HepG2 (cell line): Measurements from ENCODE around the gene NACC2. TPM values are rescaled to one million over a fixed set of nuclear protein-coding genes. Genes with fewer than 3 reads are reported as not detected.

Experiments
- ATAC-seq: fragments of 200-7000 bp; cut with Tn5 transposase; 3 replicates; pipeline ENCODE4 v1.9.1; 2020; ENCODE audit warnings: mild to moderate bottlenecking, moderate library complexity
- BruUV-seq: library from RNA; stranded (reverse); fragments of 400-500 nt; replicated peaks from 2 replicates; lab custom pipeline; 2021; lab: Mats Ljungman, UMichigan
- CTCF ChIA-PET: fragments of 300-600 bp; formaldehyde crosslinking; extraction: SDS; loops from one replicate; lab custom pipeline; 2021; ENCODE audit warnings: low total read pairs, inconsistent platforms, low intra/inter-chr PET ratio; lab: Yijun Ruan, JAX
- POLR2A ChIA-PET: fragments of 350-600 bp; sonication (Branson Sonifier 250); formaldehyde crosslinking; loops from one replicate; lab custom pipeline; 2020; ENCODE audit warnings: antibody characterized with exemption, inconsistent platforms; lab: Yijun Ruan, JAX
- DNase-seq: peaks from one replicate; pipeline ENCODE4 v3.0.0-alpha.2; 2015; ENCODE audit warnings: low spot score
- FAIRE-seq: peaks from 3 replicates; lab custom pipeline; 2011; peaks lifted over from hg19 to GRCh38; lab: Jason Lieb, UNC
- H2AFZ ChIP-seq: one replicate; pipeline ENCODE4 v1.6.1; 2011; ENCODE audit warnings: low read length, inconsistent platforms
- H3K27ac ChIP-seq: fragments of 300-600 bp; 3 replicates; pipeline ENCODE4 v1.8.0; 2011; ENCODE audit warnings: mixed run types, mild to moderate bottlenecking, mixed read lengths, low read length, inconsistent platforms; ENCODE audit not compliant: insufficient read depth; ENCODE audit errors: extremely low read length
- H3K27me3 ChIP-seq, 2 experiments: fragments of 200-600 bp in 1 of 2; 2 replicates in 1 of 2; 3 replicates in 1 of 2; pipeline versions ENCODE4 v1.6.0 to v1.8.0; 2011; ENCODE audit warnings: low read length in 2 of 2, mild to moderate bottlenecking in 2 of 2, moderate library complexity in 2 of 2, inconsistent platforms in 1 of 2; ENCODE audit not compliant: insufficient read depth in 2 of 2, control insufficient read depth in 1 of 2
- H3K36me3 ChIP-seq, 2 experiments: fragments of 200-600 bp in 1 of 2; replicated peaks in 1 of 2; 2 replicates in 1 of 2; 3 replicates in 1 of 2; pipeline versions ENCODE4 v1.5.1 to v1.8.0; 2011; ENCODE audit warnings: low read length in 2 of 2, inconsistent platforms in 1 of 2; ENCODE audit not compliant: insufficient read depth in 2 of 2, control insufficient read depth in 1 of 2
- H3K4me1 ChIP-seq: 2 replicates; pipeline ENCODE4 v1.5.1; 2012; ENCODE audit warnings: low read length, inconsistent platforms; ENCODE audit not compliant: insufficient read depth
- H3K4me2 ChIP-seq: 2 replicates; pipeline ENCODE4 v1.6.0; 2011; ENCODE audit warnings: low read depth, low read length, inconsistent platforms
- H3K4me3 ChIP-seq, 3 experiments: fragments of 200-600 bp in 1 of 3; sonication (generic), shearing (Covaris generic) in 1 of 3; replicated peaks in 1 of 3; 2 replicates each; pipeline ENCODE4 v1.5.1; 2011 to 2016; ENCODE audit warnings: low read length in 3 of 3, inconsistent platforms in 2 of 3, low read depth in 2 of 3, mild to moderate bottlenecking in 2 of 3, control low read depth in 1 of 3, mixed read lengths in 1 of 3; ENCODE audit not compliant: insufficient read depth in 1 of 3
- H3K79me2 ChIP-seq: one replicate; pipeline ENCODE4 v1.6.1; 2011; ENCODE audit warnings: low read length, inconsistent platforms; ENCODE audit not compliant: insufficient read depth
- H3K9ac ChIP-seq: 2 replicates; pipeline ENCODE4 v1.6.0; 2011; ENCODE audit warnings: mild to moderate bottlenecking, low read depth, low read length, inconsistent platforms; ENCODE audit not compliant: insufficient read depth
- H3K9me3 ChIP-seq: 2 replicates; pipeline ENCODE4 v1.5.1; 2012; ENCODE audit warnings: mild to moderate bottlenecking, low read length
- H4K20me1 ChIP-seq: 2 replicates; pipeline ENCODE4 v1.6.0; 2011; ENCODE audit warnings: inconsistent platforms, mild to moderate bottlenecking, low read length, moderate library complexity; ENCODE audit not compliant: insufficient read depth
- ATF7 ChIP-seq, 2 experiments: fragments of 450-650 bp in 1 of 2; sonication (generic) in 1 of 2; formaldehyde crosslinking in 1 of 2; IDR thresholded peaks; 2 replicates each; pipeline versions ENCODE4 v1.4.0 to v1.6.1; 2016 to 2020; ENCODE audit warnings: antibody characterized with exemption in 1 of 2, mild to moderate bottlenecking in 1 of 2, missing genetic modification reagents in 1 of 2
- EZH2 ChIP-seq: conservative IDR thresholded peaks from 2 replicates; pipeline ENCODE4 v1.6.1; 2012; ENCODE audit warnings: mild to moderate bottlenecking, low read depth, low read length, moderate library complexity
- KDM4B ChIP-seq: sonication (generic); formaldehyde crosslinking; IDR thresholded peaks from 2 replicates; pipeline ENCODE4 v1.4.0; 2020; ENCODE audit warnings: missing genetic modification reagents
- MIXL1 ChIP-seq: IDR thresholded peaks from 2 replicates; pipeline ENCODE4 v1.6.1; 2016
- YEATS4 ChIP-seq: sonication (generic); formaldehyde crosslinking; IDR thresholded peaks from 2 replicates; pipeline ENCODE4 v1.4.0; 2020; ENCODE audit warnings: missing genetic modification reagents, borderline replicate concordance
- ZNF101 ChIP-seq: sonication (generic); formaldehyde crosslinking; IDR thresholded peaks from 2 replicates; pipeline ENCODE4 v1.4.0; 2020; ENCODE audit warnings: mild to moderate bottlenecking, low read depth, missing genetic modification reagents, borderline replicate concordance
- WGBS: methylation state at CpG from one replicate; pipeline ENCODE4 v1.1.6; 2017; ENCODE audit warnings: low lambda C conversion rate; 5-methylcytosine and 5-hydroxymethylcytosine counted together
- in situ Hi-C: cut with HindIII; loops from 2 replicates; pipeline ENCODE4 v1.10.0; 2017; ENCODE audit warnings: low pct_unique_long_range_greater_than_20kb; ENCODE audit not compliant: extremely low pct_ligation_motif_present
- intact Hi-C: fragments of 100-400 bp; cut with micrococcal nuclease; formaldehyde crosslinking; loops from one replicate; pipeline ENCODE4 v1.10.0; 2022; ENCODE audit not compliant: unreplicated experiment
- polyA plus RNA-seq, 8 experiments: library from polyadenylated mRNA; depleted of rRNA in 3 of 8; stranded (reverse) in 7 of 8; unstranded in 1 of 8; fragments of >200 nt; fragmentation: Illumina TruSeq in 4 of 8; extraction: Trizol in 4 of 8; gene quantifications; 2 replicates each; pipeline versions ENCODE4 v1.2.1 to v1.2.3, GENCODE V29; 2011 to 2016; ENCODE audit warnings: low read depth in 4 of 8, missing spikeins in 1 of 8, mixed read lengths in 1 of 8; ENCODE audit not compliant: insufficient read depth in 1 of 8
- total RNA-seq, 5 experiments: library from RNA; depleted of rRNA; stranded (reverse); fragments of >200 nt; fragmentation: Illumina TruSeq; extraction: Trizol; gene quantifications; 2 replicates each; pipeline ENCODE4 v1.2.3, GENCODE V29; 2016; ENCODE audit warnings: low read depth in 1 of 5

NACC2 gene
- total and polyA plus RNA-seq, 2 of the 13 experiments (the other 11 are each of a cell fraction or from before 2014, with no cell fraction given), result 5.9 to 12.3 TPM

GRCh38 chr9:135971892-135972291 lies 123.2 kb downstream of the NACC2 start (continued):
- no peak for TF ChIP-seq EZH2

GRCh38 chr9:135971111-135971766 lies 123.8 kb downstream of the NACC2 start:
- Histone ChIP-seq H3K27ac (no peak overlapping the region), H3K27me3 (peaks cover 1 to 19% of the 10 kb centered on the region in 2 experiments; a peak in 3 of 5 replicates), H3K4me3 (no peak overlapping the region), H3K36me3 (no peaks in the 10 kb centered on the region), H2AFZ (no peak overlapping the region), H3K79me2 (no peaks in the 10 kb centered on the region), H3K9me3 (no peaks in the 10 kb centered on the region), H3K4me2 (no peak overlapping the region), H4K20me1 (peaks cover 10% of the 10 kb centered on the region; the same call in 1 of the 2 replicates), H3K9ac (no peak overlapping the region), H3K4me1 (no peaks in the 10 kb centered on the region)
- FAIRE-seq, result no peak
- in situ Hi-C loops, result no loop called here
- TF ChIP-seq ATF7 (IDR thresholded peaks at IDR 0.05), result 0 out of 2 replicates have a peak, but pooled peaks have one; percentile 15
- no peak for TF ChIP-seq ATF7 (CRISPR knock-in tag; IDR thresholded peaks at IDR 0.05)
- TF ChIP-seq ZNF101 (CRISPR knock-in tag), result no peak
- no peak for ATAC-seq
- no peak for DNase-seq
- no TSS peak for BruUV-seq
- WGBS, result 2% methylated on average over 6 of the region's 18 CpGs
- intact Hi-C loops, result no loop called here
- POLR2A ChIA-PET, result no interaction called here
- CTCF ChIA-PET, result interaction anchor here (2.3 kb wide), 1 partner anchor 151 kb away, joined by 7 read pairs; no protein-coding TSS in a partner anchor

GRCh38 chr9:135970128-135970815 lies 124.8 kb downstream of the NACC2 start:
- Histone ChIP-seq H4K20me1 (peaks cover 10% of the 10 kb centered on the region; the same call in 1 of the 2 replicates), H3K9me3 (no peaks in the 10 kb centered on the region), H3K4me1 (no peaks in the 10 kb centered on the region), H3K4me2 (no peak overlapping the region), H2AFZ (no peak overlapping the region), H3K27me3 (peaks cover 1 to 22% of the 10 kb centered on the region in 2 experiments; a peak in 3 of 5 replicates), H3K4me3 (no peak overlapping the region), H3K36me3 (no peaks in the 10 kb centered on the region), H3K9ac (no peak overlapping the region), H3K79me2 (no peaks in the 10 kb centered on the region), H3K27ac (no peak overlapping the region)
- BruUV-seq, result no TSS peak
- TF ChIP-seq YEATS4 (CRISPR knock-in tag), result no peak
- no peak for TF ChIP-seq KDM4B (CRISPR knock-in tag)
- no peak for TF ChIP-seq MIXL1
- no peak for DNase-seq
- intact Hi-C loops, result no loop called here
- no peak for ATAC-seq
- FAIRE-seq, result no peak
- ChIA-PET POLR2A (no interaction called here), CTCF (interaction anchor here (2.3 kb wide), 1 partner anchor 152 kb away, joined by 7 read pairs; no protein-coding TSS in a partner anchor)
- 8% methylated on average over 5 of the region's 9 CpGs for WGBS
- in situ Hi-C loops, result no loop called here
